NCI-H2196 (cell line): ENCODE results near the gene BACE2.

Experiments
- DNase-seq: peaks from one replicate; lab custom pipeline; 2025; ENCODE audit not compliant: unreplicated experiment; lab: John Stamatoyannopoulos, UW

BACE2 gene

GRCh38 chr21:41317063-41317392 lies 149.1 kb downstream of the BACE2 start:
- DNase-seq: no peak

DNA sequence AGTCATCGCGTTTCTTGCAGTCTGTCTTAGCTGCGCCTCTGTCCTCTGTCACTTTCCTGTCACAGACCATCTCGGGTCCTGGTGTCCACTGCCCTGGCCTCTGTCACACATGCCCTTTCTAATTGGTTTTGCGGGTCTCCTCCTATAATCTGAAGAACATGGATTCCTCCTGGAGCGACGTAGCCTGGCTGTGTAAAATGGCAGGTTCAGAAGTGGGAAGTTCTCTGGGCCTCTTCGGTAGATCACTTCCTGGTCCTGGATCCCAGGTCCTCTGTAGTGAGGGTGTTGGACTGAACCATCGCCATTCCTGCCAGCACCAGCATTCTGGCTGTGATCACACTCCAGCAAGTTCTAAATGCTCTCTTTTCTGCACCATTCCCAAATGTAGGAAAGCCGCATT lies 149.5 kb downstream of the BACE2 start:
- peak; percentile 38 for DNase-seq

DNA sequence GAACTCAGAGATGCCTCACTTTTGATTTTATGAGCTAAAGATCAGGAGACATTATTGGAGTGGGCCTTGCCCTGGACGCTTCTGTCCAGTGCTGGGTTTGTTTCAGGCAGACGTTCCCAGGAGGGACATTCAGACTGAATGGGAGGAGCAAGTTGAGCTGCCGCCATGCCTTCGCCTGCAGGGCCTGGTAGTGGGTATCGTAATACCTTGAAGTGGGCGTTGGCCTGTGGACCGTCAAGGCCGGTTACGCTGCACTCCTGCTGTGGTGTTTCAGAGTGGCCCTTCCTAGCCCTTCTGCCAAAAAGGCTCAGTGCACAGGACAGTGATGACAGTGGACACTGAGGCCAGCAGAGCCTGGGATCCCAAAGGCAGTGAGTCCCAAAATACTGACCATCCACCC lies 150.3 kb downstream of the BACE2 start:
- DNase-seq: peak; percentile 47

DNA sequence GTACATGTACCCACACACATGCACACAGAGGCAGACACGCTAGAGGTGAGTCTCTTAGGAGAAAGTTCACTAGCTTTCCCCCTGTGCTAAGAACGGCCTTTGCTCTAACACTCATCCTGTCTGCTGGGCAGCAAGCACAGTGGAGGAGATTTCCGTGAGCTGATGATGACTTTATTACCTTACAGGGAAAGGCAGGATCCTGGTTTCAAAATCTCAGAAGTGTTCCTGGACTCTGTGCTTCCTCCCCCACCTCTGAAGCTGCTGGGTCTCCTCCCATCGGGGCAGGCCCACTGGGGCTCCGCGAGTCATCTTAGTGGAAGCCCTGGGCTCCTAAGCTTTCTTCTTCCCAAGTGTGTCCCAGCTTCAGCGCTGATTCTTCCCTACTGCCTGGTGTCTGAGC lies 151.3 kb downstream of the BACE2 start:
- DNase-seq: no peak

DNA sequence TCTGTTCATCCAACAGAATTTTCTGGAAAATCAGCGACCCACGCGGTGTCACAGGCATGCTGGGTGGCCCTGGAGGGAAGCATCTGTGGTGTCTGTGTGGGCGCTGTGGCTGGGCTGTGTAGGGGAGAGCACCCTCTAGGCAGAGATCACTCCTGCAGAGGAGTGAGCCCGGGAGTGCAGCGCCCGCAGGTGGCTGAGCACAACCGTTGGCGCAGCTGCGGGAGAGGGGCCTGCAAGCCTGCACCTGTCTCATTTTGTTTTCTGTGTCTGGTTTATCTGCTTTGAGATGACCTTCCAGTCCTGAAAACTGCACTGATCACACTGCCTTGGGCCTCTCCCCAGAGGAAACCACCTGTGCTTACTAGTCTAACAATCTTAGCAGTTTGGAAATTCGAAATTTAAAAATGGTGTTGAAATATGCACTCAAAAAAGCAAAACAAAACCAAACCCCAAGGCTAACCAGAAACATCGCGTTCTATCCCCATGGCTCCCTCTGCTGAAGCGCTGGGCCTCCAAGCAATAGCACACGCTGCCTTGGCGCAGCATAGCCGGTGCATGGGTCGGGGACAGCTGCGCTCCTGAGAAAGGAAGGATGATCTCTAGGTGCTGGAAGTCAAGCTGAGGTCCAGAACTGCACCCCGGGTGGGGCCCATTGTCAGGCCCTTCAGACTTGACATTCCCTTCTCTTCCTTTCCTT lies 153.4 kb downstream of the BACE2 start:
- DNase-seq: peak; percentile 66

DNA sequence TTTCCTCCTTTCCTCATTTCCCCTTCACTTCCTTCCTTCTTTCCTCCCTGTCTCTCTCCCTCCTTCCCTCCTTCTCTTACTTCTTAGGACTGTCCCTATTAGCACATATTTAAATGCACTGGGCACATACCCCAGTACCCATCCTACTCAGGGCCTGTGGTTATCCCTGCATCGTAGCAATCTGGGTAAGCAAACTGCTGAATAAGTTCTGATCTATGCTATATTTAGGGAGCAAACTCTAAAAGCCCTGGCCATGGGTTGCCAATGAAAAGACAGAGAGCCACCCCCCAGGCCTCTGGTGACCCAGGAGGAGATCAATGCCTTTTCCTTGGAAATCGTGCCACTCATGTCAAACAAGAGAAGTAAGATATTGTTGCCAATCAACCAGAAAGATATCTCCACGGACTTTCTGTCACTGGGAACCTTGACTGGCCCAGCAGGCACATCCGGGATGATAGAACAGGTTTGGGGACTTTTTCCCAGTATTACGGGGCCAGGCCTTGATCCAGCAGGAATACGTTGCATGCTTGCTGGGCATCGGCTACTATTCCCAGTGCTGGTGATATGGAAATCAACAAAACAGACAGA lies 154.0 kb downstream of the BACE2 start:
- DNase-seq: no peak

- no peak for DNase-seq
These were observed 154.8 kb downstream of the BACE2 start for GRCh38 chr21:41322496-41323382.

- DNase-seq: no peak
These were observed 157.4 kb downstream of the BACE2 start for GRCh38 chr21:41325138-41325912.

DNA sequence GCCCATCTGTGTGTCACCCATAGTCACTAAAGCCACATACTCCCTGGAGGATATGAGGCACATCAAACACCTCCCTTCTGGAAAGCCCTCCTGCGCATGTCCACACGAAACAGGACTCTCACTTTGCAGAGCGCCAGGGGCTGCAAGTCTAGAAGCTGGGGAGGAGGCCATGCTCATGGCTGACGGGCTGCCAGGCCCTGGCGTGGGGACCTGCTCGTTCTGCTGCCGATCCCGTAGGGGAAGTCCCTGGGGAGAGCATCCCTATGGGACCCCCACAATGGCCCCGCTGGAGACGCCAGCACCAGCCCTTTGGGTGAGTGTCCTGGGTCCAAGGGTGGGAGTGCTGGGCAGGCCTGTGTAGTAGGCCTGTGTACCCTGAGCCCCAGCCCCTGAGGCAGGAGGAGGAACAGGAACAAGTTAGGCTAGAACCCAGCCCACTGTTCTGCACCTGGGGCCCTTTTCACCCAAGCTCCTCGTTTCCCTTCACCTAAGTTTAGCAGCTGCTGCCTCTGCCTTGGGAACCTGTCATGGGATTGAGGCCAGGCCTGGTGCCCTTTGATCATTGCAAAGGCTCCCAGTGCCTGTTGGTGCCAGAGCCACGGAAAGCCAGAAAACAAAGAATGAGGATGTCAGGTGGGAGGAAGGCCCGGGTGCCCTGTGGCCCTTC lies 158.6 kb downstream of the BACE2 start:
- peak; percentile 52 for DNase-seq

DNA sequence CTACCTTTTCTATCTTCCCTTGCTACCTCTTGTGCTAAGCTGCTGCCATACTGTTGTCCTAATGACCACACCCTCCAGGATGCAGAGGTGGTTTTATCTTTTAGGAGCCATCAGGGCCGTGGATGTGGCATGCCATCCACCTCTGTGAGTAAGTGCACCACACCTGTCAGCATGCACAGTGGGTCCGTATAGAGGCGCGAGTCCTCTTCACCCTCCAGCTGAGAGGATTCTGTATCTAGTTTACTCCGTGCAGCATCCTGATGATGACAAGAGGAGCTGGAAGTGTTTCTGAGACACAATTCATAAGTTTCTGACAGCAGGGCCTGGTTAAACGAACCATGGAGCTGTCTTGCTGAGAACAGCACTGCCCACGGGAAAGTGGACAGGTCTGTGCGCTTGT lies 159.8 kb downstream of the BACE2 start:
- DNase-seq: no peak

DNA sequence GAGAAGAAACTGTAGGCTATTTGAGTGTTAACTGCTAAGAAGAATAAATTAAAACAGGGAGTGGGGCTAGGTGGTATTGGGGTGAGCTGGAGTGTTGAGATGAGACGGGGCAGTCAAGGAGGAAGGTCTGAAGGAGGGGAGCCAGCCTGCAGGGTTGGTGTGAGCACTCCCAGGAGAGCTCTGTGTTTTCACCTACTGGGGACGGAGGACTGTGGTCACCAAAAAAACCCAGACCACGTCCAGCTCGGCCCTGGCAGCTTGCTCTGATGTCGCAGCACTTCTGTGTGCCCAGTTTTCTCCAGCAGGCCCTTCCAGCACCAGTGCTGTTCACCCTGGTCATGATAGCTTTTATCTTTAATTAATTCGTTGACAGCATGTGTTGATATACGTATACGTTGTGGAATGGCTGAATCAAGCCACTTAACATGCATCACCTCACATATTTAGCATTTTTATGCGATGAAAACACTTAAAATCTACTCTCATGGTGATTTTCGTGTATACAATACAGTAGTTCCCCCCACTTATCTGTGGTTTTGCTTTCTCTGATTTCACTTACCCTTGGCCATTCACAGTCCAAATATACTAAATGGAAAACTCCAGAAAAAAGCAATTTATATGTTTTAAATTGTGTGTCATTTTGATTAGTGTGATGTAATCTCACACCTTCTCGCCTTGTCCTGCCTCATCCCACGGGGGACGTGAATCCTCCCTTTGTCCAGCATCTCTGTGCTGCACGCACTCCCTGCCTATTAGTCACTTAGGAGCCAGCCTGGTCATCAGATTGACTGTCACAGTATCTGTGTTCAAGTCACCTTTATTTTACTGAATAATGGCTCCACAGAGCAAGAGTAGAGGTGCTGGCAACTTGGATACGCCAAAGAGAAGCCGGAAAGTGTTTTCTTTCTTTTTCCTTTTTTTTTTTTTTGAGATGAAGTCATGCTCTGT lies 161.0 kb downstream of the BACE2 start:
- DNase-seq: no peak
